Activated CD4-positive, alpha-beta T cell treated with anti-CD3 and anti-CD28 coated beads, Interleukin-2, amount 10 ng/mL, durations not matched to agents 7 days and 5 days (primary cell): ENCODE results near the gene CAPN3. TPM values are rescaled to one million over a fixed set of nuclear protein-coding genes. Genes with fewer than 3 reads are reported as not detected.

Experiments used
- CTCF ChIA-PET: fragments of 350-600 bp; sonication (Branson Sonifier 250); formaldehyde crosslinking; loops from one replicate; lab custom pipeline; 2021; ENCODE audit warnings: antibody characterized with exemption; lab: Charles Lee
- POLR2A ChIA-PET: fragments of 350-600 bp; sonication (Branson Sonifier 250); formaldehyde crosslinking; loops from one replicate; lab custom pipeline; 2021; ENCODE audit warnings: antibody characterized with exemption; lab: Charles Lee
- DNase-seq: peaks from one replicate; pipeline ENCODE4 v3.0.0-alpha.2; 2020
- H3K27ac Mint-ChIP-seq: one replicate; pipeline ENCODE4 v1.8.0; 2021; ENCODE audit warnings: mild to moderate bottlenecking, moderate library complexity, mixed read lengths
- H3K27me3 Mint-ChIP-seq: one replicate; pipeline ENCODE4 v1.8.0; 2021; ENCODE audit warnings: mixed read lengths
- H3K36me3 Mint-ChIP-seq: one replicate; pipeline ENCODE4 v1.8.0; 2021; ENCODE audit warnings: low read depth, mixed read lengths
- H3K4me1 Mint-ChIP-seq: one replicate; pipeline ENCODE4 v1.8.0; 2021; ENCODE audit warnings: mixed read lengths
- H3K4me3 Mint-ChIP-seq: one replicate; pipeline ENCODE4 v1.8.0; 2021; ENCODE audit warnings: mild to moderate bottlenecking, moderate library complexity, mixed read lengths
- H3K9me3 Mint-ChIP-seq: one replicate; pipeline ENCODE4 v1.8.0; 2021; ENCODE audit warnings: mixed read lengths
- total RNA-seq, 2 experiments: library from RNA; stranded (reverse); gene quantifications; one replicate each; pipeline ENCODE4 v1.2.3, GENCODE V29; 2021

CAPN3 gene
- total RNA-seq, 2 experiments from 2014 or later: 5.3 to 5.5 TPM

DNA sequence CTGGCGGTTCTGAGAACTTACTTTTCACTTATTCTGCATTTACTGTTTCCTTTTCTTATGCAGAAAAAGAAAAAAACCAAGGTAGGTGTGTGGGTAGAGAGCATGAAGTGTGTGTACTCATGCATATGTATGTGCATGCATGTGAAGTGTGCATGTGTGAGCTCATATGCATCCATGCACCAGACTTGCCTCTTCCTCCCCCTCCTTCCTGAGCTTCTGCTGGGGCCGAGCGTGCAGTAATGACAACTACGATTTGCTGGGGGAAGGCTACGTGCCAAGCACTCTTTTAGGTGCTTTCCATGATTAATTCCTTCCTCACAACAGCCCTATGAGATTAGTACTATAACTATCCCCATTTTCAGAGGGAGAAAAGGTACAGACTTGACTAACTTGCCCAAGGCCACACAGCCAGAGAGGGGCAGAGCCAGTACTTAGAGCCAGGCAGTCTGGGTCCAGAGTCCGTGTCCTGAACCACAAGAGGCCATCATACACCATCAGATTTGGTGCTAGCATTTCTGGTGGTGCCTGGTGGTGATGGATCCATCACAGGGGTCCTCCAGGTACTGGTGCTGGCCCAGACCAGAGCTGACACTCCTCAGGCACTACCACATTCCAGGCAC is 46.7 kb downstream of the CAPN3 start:
- Mint-ChIP-seq H3K27me3 (no peaks in the 10 kb centered on the region), H3K9me3 (no peaks in the 10 kb centered on the region), H3K4me1 (peaks cover 8% of the 10 kb centered on the region), H3K36me3 (peaks cover under 1% of the 10 kb centered on the region), H3K4me3 (no peak overlapping the region), H3K27ac (no peak overlapping the region)
- POLR2A ChIA-PET: interaction anchor here (0.5 kb wide), 1 partner anchor 13 kb away, joined by 3 read pairs; no protein-coding TSS in a partner anchor
- DNase-seq: no peak
- CTCF ChIA-PET: interaction anchor here (1.5 kb wide), 1 partner anchor 23 kb away, joined by 3 read pairs; no protein-coding TSS in a partner anchor

GRCh38 chr15:42408178-42408577 is 48.9 kb downstream of the CAPN3 start:
- Mint-ChIP-seq H3K27me3 (no peaks in the 10 kb centered on the region), H3K9me3 (no peaks in the 10 kb centered on the region), H3K4me1 (peaks cover under 1% of the 10 kb centered on the region), H3K4me3 (no peak overlapping the region), H3K36me3 (peaks cover 3% of the 10 kb centered on the region), H3K27ac (no peak overlapping the region)
- ChIA-PET CTCF (interaction anchor here (0.6 to 1.6 kb wide), 4 partner anchors 9 to 24 kb away, joined by 3 to 6 read pairs (median 4); no protein-coding TSS in a partner anchor), POLR2A (no interaction called here)
- no peak for DNase-seq

DNA sequence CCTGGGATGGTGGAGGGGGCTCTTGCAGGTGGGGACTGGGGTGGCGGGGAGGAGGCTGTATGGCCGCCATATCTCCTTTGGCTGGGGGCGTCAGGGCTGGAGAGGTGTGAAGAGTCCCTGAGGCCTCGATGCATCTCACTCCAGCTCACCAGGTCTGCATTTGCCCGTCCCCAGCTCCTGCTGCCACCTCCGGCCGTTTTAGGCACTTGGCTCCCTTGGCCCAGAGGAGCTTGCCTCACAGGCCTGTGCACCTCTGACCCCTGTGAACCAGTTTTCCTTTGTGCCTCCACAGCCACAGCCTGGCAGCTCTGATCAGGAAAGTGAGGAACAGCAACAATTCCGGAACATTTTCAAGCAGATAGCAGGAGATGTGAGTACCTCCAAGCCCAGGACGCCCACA is 49.7 kb downstream of the CAPN3 start:
- ChIA-PET POLR2A (no interaction called here), CTCF (interaction anchor here (1.2 to 1.6 kb wide), 2 partner anchors 10 to 24 kb away, joined by 4 to 6 read pairs; no protein-coding TSS in a partner anchor)
- Mint-ChIP-seq H3K27ac (no peak overlapping the region), H3K27me3 (no peaks in the 10 kb centered on the region), H3K4me3 (no peak overlapping the region), H3K9me3 (no peaks in the 10 kb centered on the region), H3K36me3 (peaks cover 3% of the 10 kb centered on the region), H3K4me1 (no peaks in the 10 kb centered on the region)
- no peak for DNase-seq

DNA sequence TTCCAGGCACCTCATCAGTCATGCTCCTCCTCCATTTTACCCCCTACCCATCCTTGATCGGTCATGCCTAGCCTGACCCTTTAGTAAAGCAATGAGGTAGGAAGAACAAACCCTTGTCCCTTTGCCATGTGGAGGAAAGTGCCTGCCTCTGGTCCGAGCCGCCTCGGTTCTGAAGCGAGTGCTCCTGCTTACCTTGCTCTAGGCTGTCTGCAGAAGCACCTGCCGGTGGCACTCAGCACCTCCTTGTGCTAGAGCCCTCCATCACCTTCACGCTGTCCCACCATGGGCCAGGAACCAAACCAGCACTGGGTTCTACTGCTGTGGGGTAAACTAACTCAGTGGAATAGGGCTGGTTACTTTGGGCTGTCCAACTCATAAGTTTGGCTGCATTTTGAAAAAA is 52.6 kb downstream of the CAPN3 start:
- CTCF ChIA-PET: no interaction called here
- POLR2A ChIA-PET: no interaction called here

DNA sequence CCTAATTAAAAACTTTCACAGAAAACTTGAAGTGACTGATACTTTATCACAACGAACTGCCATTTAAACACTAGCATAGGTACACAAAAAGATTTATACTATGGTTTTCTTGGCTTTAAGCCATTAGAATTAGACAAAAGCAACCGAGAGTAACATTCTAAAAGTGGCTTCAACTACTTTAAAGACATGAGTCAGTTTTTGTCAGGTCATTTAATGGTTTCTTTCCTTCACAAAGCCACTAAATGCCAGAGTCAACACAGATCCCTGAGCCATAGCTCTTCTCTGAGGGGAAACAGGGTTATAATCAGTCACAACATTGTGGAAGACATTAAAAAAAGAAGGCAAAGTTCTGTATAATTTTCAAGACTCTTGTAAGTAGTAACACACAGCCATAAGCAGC is 54.6 kb downstream of the CAPN3 start:
- no peaks in the 10 kb centered on the region for H3K4me1 Mint-ChIP-seq
- peaks cover 24% of the 10 kb centered on the region for H3K36me3 Mint-ChIP-seq
- no peaks in the 10 kb centered on the region for H3K9me3 Mint-ChIP-seq
- POLR2A ChIA-PET: no interaction called here
- CTCF ChIA-PET: no interaction called here
- H3K27me3 Mint-ChIP-seq: no peaks in the 10 kb centered on the region
- H3K27ac Mint-ChIP-seq: no peak overlapping the region
- no peak overlapping the region for H3K4me3 Mint-ChIP-seq
- no peak for DNase-seq

More for the DNA sequence above, 52.6 kb downstream of the CAPN3 start:
- no peaks in the 10 kb centered on the region for H3K27me3 Mint-ChIP-seq
- no peak overlapping the region for H3K4me3 Mint-ChIP-seq
- peaks cover 14% of the 10 kb centered on the region for H3K36me3 Mint-ChIP-seq
- no peaks in the 10 kb centered on the region for H3K4me1 Mint-ChIP-seq
- no peak overlapping the region for H3K27ac Mint-ChIP-seq
- DNase-seq: no peak
- H3K9me3 Mint-ChIP-seq: no peaks in the 10 kb centered on the region

- POLR2A ChIA-PET: no interaction called here
Measured at GRCh38 chr15:42419369-42419768, 60.1 kb downstream of the CAPN3 start.

DNA sequence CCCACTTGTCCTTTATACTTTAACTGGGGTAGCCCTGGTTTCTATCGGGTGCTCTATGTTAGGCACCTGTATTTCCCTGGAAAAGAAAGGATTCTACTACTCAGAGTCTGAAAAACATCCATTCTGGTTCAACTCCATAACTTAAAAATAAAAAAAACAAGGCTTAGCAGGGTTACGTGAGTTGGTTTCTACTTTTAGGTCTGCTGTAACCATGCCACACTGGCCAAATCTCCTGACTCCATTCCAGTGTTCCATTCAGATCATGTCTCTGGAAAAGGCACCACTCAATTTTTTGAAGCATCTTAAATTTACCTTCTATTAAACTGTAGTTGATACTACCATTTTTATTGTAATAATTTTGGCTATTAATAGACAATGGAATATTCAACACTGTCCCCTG is 62.1 kb downstream of the CAPN3 start:
- no peak overlapping the region for H3K27ac Mint-ChIP-seq
- H3K9me3 Mint-ChIP-seq: no peaks in the 10 kb centered on the region
- POLR2A ChIA-PET: no interaction called here
- CTCF ChIA-PET: no interaction called here
- no peaks in the 10 kb centered on the region for H3K4me1 Mint-ChIP-seq
- H3K27me3 Mint-ChIP-seq: no peaks in the 10 kb centered on the region
- no peak for DNase-seq
- peaks cover 41% of the 10 kb centered on the region for H3K36me3 Mint-ChIP-seq
- H3K4me3 Mint-ChIP-seq: no peak overlapping the region

More at GRCh38 chr15:42419369-42419768, 60.1 kb downstream of the CAPN3 start:
- H3K36me3 Mint-ChIP-seq: peaks cover 40% of the 10 kb centered on the region
- CTCF ChIA-PET: interaction anchor here (0.6 to 1.0 kb wide), 2 partner anchors 17 to 70 kb away, joined by 3 to 4 read pairs; no protein-coding TSS in a partner anchor
- no peaks in the 10 kb centered on the region for H3K27me3 Mint-ChIP-seq
- no peak overlapping the region for H3K27ac Mint-ChIP-seq
- H3K9me3 Mint-ChIP-seq: no peaks in the 10 kb centered on the region
- H3K4me1 Mint-ChIP-seq: no peaks in the 10 kb centered on the region
- no peak for DNase-seq
- H3K4me3 Mint-ChIP-seq: no peak overlapping the region

- H3K27ac Mint-ChIP-seq: no peak overlapping the region
- no peaks in the 10 kb centered on the region for H3K4me1 Mint-ChIP-seq
- H3K36me3 Mint-ChIP-seq: peaks cover 33% of the 10 kb centered on the region
- no peak overlapping the region for H3K4me3 Mint-ChIP-seq
- H3K9me3 Mint-ChIP-seq: no peaks in the 10 kb centered on the region
- H3K27me3 Mint-ChIP-seq: no peaks in the 10 kb centered on the region
- CTCF ChIA-PET: no interaction called here
- POLR2A ChIA-PET: no interaction called here
- DNase-seq: no peak
Measured at GRCh38 chr15:42427429-42428223, 68.3 kb downstream of the CAPN3 start.

DNA sequence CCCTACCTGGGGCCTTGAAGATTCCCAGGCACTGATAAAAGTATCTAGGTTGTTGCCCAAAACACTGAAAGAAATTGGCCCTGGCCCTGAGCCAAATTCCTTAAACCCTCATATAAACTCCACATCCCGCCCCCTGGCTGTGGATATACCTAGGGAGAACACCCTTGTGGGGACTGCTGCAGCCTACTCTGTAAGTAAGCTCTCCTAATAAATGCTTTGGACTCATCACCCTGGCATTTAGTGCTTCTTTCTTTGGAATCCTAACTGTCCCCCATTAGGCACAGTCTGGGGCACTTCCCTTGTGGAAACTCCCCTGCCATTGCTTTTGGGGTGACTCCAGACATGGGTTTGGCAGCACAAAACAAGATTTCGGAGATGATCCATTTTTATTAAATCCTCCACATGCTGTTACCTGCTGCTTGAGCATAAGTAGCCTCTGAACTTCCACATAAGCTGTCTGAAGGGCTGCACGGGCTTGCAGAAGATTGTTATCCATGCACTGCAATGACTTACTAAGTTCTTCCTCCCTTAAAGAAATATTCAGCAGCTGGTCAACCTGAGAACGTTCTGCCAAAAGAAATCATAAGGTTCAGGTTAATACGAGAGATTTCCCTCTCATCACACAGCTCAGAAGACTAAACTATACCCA is 85.2 kb downstream of the CAPN3 start:
- POLR2A ChIA-PET: no interaction called here

DNA sequence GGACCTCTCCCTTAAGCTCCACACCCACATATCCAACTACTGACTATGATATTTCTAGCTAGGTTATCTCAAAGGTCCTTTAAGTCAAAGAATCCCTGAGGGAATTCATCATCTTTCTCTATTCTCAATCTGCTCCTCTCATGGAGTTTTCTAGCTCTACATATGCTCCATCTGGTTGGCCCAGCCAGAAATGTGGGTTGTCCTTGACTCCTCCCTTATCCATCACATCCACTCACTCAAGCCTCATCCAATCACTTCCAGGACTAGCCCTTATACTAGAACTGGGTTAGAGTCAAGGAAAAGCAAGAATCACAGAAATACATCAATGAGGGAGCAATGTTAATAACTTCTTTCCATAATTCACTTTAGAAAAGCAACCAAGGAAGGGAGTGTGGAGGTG is 86.2 kb downstream of the CAPN3 start:
- no peak overlapping the region for H3K27ac Mint-ChIP-seq

More for the DNA sequence above, 85.2 kb downstream of the CAPN3 start:
- no peaks in the 10 kb centered on the region for H3K4me1 Mint-ChIP-seq
- no peaks in the 10 kb centered on the region for H3K27me3 Mint-ChIP-seq
- DNase-seq: no peak
- no peak overlapping the region for H3K27ac Mint-ChIP-seq
- CTCF ChIA-PET: interaction anchor here (1.1 kb wide), 1 partner anchor 8 kb away, joined by 3 read pairs; no protein-coding TSS in a partner anchor
- H3K36me3 Mint-ChIP-seq: peaks cover 21% of the 10 kb centered on the region
- H3K9me3 Mint-ChIP-seq: no peaks in the 10 kb centered on the region
- no peak overlapping the region for H3K4me3 Mint-ChIP-seq

GRCh38 chr15:42447599-42447998 is 88.3 kb downstream of the CAPN3 start:
- ChIA-PET CTCF (no interaction called here), POLR2A (no interaction called here)
- no peak overlapping the region for H3K4me3 Mint-ChIP-seq
- DNase-seq: no peak
- H3K4me1 Mint-ChIP-seq: no peaks in the 10 kb centered on the region
- no peaks in the 10 kb centered on the region for H3K27me3 Mint-ChIP-seq
- H3K27ac Mint-ChIP-seq: no peak overlapping the region
- no peaks in the 10 kb centered on the region for H3K9me3 Mint-ChIP-seq
- H3K36me3 Mint-ChIP-seq: peaks cover 30% of the 10 kb centered on the region

More for the DNA sequence above, 86.2 kb downstream of the CAPN3 start:
- ChIA-PET CTCF (interaction anchor here (1.1 kb wide), 1 partner anchor 9 kb away, joined by 3 read pairs; no protein-coding TSS in a partner anchor), POLR2A (no interaction called here)
- Mint-ChIP-seq H3K9me3 (no peaks in the 10 kb centered on the region), H3K36me3 (peaks cover 22% of the 10 kb centered on the region), H3K27me3 (no peaks in the 10 kb centered on the region), H3K4me1 (no peaks in the 10 kb centered on the region), H3K4me3 (no peak overlapping the region)
- DNase-seq: no peak

GRCh38 chr15:42448281-42448680 is 89.0 kb downstream of the CAPN3 start:
- no peak overlapping the region for H3K4me3 Mint-ChIP-seq
- peaks cover 30% of the 10 kb centered on the region for H3K36me3 Mint-ChIP-seq
- POLR2A ChIA-PET: no interaction called here
- no peak for DNase-seq
- CTCF ChIA-PET: no interaction called here
- no peak overlapping the region for H3K27ac Mint-ChIP-seq
- H3K27me3 Mint-ChIP-seq: no peaks in the 10 kb centered on the region
- no peaks in the 10 kb centered on the region for H3K4me1 Mint-ChIP-seq
- H3K9me3 Mint-ChIP-seq: no peaks in the 10 kb centered on the region
